UCSD-AML1 (cell line): ENCODE measurements around the gene KRTAP16-1.
"Not testable (repeated sequence)": the region's sequence is repeated elsewhere in the genome, so short reads cannot be mapped to it uniquely, and the experiment has no call there.

Source experiments
- DNase-seq: peaks from one replicate; lab custom pipeline; 2025; ENCODE audit not compliant: unreplicated experiment; lab: John Stamatoyannopoulos, UW

KRTAP16-1 gene

GRCh38 chr17:41308918-41309359, at the start of gene KRTAP16-1:
Gene KRTAP16-1, minus strand, starts transcription at chr17:41309309. Its CDS starts 56 bp downstream, at chr17:41309253.
- peak; percentile 54 for DNase-seq

GRCh38 chr17:41354536-41354935, 45.4 kb upstream of the KRTAP16-1 start:
- no peak for DNase-seq

- DNase-seq: no peak
Observed at GRCh38 chr17:41352597-41353366, 43.7 kb upstream of the KRTAP16-1 start.

- no peak for DNase-seq
Observed at GRCh38 chr17:41351177-41351576, 42.1 kb upstream of the KRTAP16-1 start.

GRCh38 chr17:41350381-41350878, 41.3 kb upstream of the KRTAP16-1 start, which contains the start of gene KRT33A:
Gene KRT33A, minus strand, starts transcription at chr17:41350828. Its CDS starts 61 bp downstream, at chr17:41350767.
- not testable (repeated sequence) for DNase-seq

- no peak for DNase-seq
Observed at GRCh38 chr17:41347869-41348760, 39.0 kb upstream of the KRTAP16-1 start.

- not testable (repeated sequence) for DNase-seq
Observed at GRCh38 chr17:41346421-41346820, 37.3 kb upstream of the KRTAP16-1 start.

- no peak for DNase-seq
Observed at GRCh38 chr17:41345992-41346391, 36.9 kb upstream of the KRTAP16-1 start.

GRCh38 chr17:41343029-41343428, 33.9 kb upstream of the KRTAP16-1 start:
- no peak for DNase-seq

- DNase-seq: no peak
Observed at GRCh38 chr17:41340934-41341861, 32.1 kb upstream of the KRTAP16-1 start.

GRCh38 chr17:41340494-41340893, 31.4 kb upstream of the KRTAP16-1 start:
- DNase-seq: no peak

- DNase-seq: no peak
Observed at GRCh38 chr17:41339571-41340172, 30.6 kb upstream of the KRTAP16-1 start.

GRCh38 chr17:41338961-41339485, 29.9 kb upstream of the KRTAP16-1 start:
- no peak for DNase-seq

GRCh38 chr17:41335747-41336146, 26.6 kb upstream of the KRTAP16-1 start:
- no peak for DNase-seq

- no peak for DNase-seq
Observed at GRCh38 chr17:41334385-41335305, 25.5 kb upstream of the KRTAP16-1 start.

- DNase-seq: no peak
Observed at GRCh38 chr17:41333836-41334235, 24.7 kb upstream of the KRTAP16-1 start.

GRCh38 chr17:41333098-41333497, 24.0 kb upstream of the KRTAP16-1 start:
- no peak for DNase-seq

GRCh38 chr17:41332239-41332638, 23.1 kb upstream of the KRTAP16-1 start:
- no peak for DNase-seq

GRCh38 chr17:41331606-41332005, 22.5 kb upstream of the KRTAP16-1 start:
- no peak for DNase-seq
